H9 (cell line): ENCODE results near the gene CRISPLD2. TPM values are rescaled to one million over a fixed set of nuclear protein-coding genes. Genes with fewer than 3 reads are reported as not detected.

Experiments used
- DNase-seq: peaks from one replicate; pipeline ENCODE4 v3.0.0-alpha.2; 2017
- H2AFZ ChIP-seq: one replicate; pipeline ENCODE4 v1.6.1; 2013; ENCODE audit warnings: mild to moderate bottlenecking, low read length, control low read depth, moderate library complexity
- H2AK5ac ChIP-seq: 2 replicates; pipeline ENCODE4 v1.6.1; 2013; ENCODE audit warnings: low read length, control low read depth, mixed read lengths; ENCODE audit not compliant: insufficient read length
- H2BK120ac ChIP-seq: one replicate; pipeline ENCODE4 v1.6.1; 2013; ENCODE audit warnings: low read depth, mild to moderate bottlenecking, low read length, control low read depth, inconsistent platforms; ENCODE audit not compliant: poor library complexity, severe bottlenecking
- H2BK12ac ChIP-seq: 2 replicates; pipeline ENCODE4 v1.6.1; 2013; ENCODE audit warnings: low read length, control low read depth, mixed read lengths, low read depth; ENCODE audit not compliant: insufficient read length
- H2BK15ac ChIP-seq: 2 replicates; pipeline ENCODE4 v1.6.1; 2013; ENCODE audit warnings: low read depth, low read length, control low read depth
- H2BK20ac ChIP-seq: one replicate; pipeline ENCODE4 v1.6.1; 2013; ENCODE audit warnings: low read depth, mild to moderate bottlenecking, low read length, control low read depth, inconsistent platforms; ENCODE audit not compliant: poor library complexity, severe bottlenecking
- H2BK5ac ChIP-seq: 2 replicates; pipeline ENCODE4 v1.6.1; 2013; ENCODE audit warnings: low read length, control low read depth, mixed read lengths; ENCODE audit not compliant: insufficient read length
- H3K14ac ChIP-seq: 2 replicates; pipeline ENCODE4 v1.6.1; 2013; ENCODE audit warnings: low read length, control low read depth; ENCODE audit not compliant: insufficient read depth
- H3K18ac ChIP-seq: 2 replicates; pipeline ENCODE4 v1.6.1; 2013; ENCODE audit warnings: low read depth, mild to moderate bottlenecking, mixed read lengths, low read length, control low read depth; ENCODE audit not compliant: insufficient read length
- H3K23ac ChIP-seq: 2 replicates; pipeline ENCODE4 v1.6.1; 2013; ENCODE audit warnings: low read length, control low read depth, mixed read lengths, low read depth; ENCODE audit not compliant: insufficient read length
- H3K23me2 ChIP-seq: 2 replicates; pipeline ENCODE4 v1.6.1; 2013; ENCODE audit warnings: low read depth, mild to moderate bottlenecking, mixed read lengths, low read length, control low read depth; ENCODE audit not compliant: insufficient read length, poor library complexity, severe bottlenecking
- H3K27ac ChIP-seq: 2 replicates; pipeline ENCODE4 v1.5.1; 2013; ENCODE audit warnings: low read length, control low read depth, mixed read lengths, low read depth; ENCODE audit not compliant: insufficient read length
- H3K27me3 ChIP-seq: 2 replicates; pipeline ENCODE4 v1.6.1; 2013; ENCODE audit warnings: low read length, control low read depth, inconsistent platforms; ENCODE audit not compliant: insufficient read depth
- H3K4ac ChIP-seq: 2 replicates; pipeline ENCODE4 v1.6.1; 2013; ENCODE audit warnings: low read depth, mild to moderate bottlenecking, control low read depth, inconsistent platforms, low read length, moderate library complexity
- H3K4me1 ChIP-seq: 2 replicates; pipeline ENCODE4 v1.6.1; 2013; ENCODE audit warnings: low read length, control low read depth, inconsistent platforms; ENCODE audit not compliant: insufficient read depth
- H3K4me2 ChIP-seq: 2 replicates; pipeline ENCODE4 v1.6.1; 2013; ENCODE audit warnings: low read length, control low read depth, mixed read lengths; ENCODE audit not compliant: insufficient read length, insufficient read depth
- H3K56ac ChIP-seq: 2 replicates; pipeline ENCODE4 v1.6.1; 2013; ENCODE audit warnings: low read depth, mild to moderate bottlenecking, mixed read lengths, low read length, control low read depth; ENCODE audit not compliant: insufficient read length
- H3K79me1 ChIP-seq: 2 replicates; pipeline ENCODE4 v1.6.1; 2013; ENCODE audit warnings: low read depth, mild to moderate bottlenecking, moderate library complexity, low read length, control low read depth, inconsistent platforms; ENCODE audit not compliant: insufficient read depth, poor library complexity, severe bottlenecking
- H3K79me2 ChIP-seq: 2 replicates; pipeline ENCODE4 v1.6.1; 2013; ENCODE audit warnings: low read length, control low read depth, inconsistent platforms; ENCODE audit not compliant: insufficient read depth
- H3K9ac ChIP-seq: 2 replicates; pipeline ENCODE4 v1.6.1; 2013; ENCODE audit warnings: low read length, control low read depth, mixed read lengths; ENCODE audit not compliant: insufficient read length; ENCODE audit errors: extremely low read depth
- H3K9me3 ChIP-seq: one replicate; pipeline ENCODE4 v1.6.1; 2013; ENCODE audit warnings: low read depth, low read length, inconsistent platforms; ENCODE audit not compliant: control insufficient read depth
- H3T11ph ChIP-seq: one replicate; pipeline ENCODE4 v1.6.1; 2013; ENCODE audit warnings: mild to moderate bottlenecking, low read length, control low read depth, inconsistent platforms
- H4K20me1 ChIP-seq: one replicate; pipeline ENCODE4 v1.6.1; 2013; ENCODE audit not compliant: control insufficient read depth, insufficient read length, insufficient read depth
- H4K5ac ChIP-seq: 2 replicates; pipeline ENCODE4 v1.6.1; 2013; ENCODE audit warnings: low read depth, mild to moderate bottlenecking, mixed read lengths, low read length, control low read depth; ENCODE audit not compliant: insufficient read length
- H4K8ac ChIP-seq: replicated peaks from 2 replicates; pipeline ENCODE4 v1.6.1; 2013; ENCODE audit warnings: low read length, control low read depth, mixed read lengths, low read depth; ENCODE audit not compliant: insufficient read length
- H4K91ac ChIP-seq: 2 replicates; pipeline ENCODE4 v1.6.1; 2013; ENCODE audit warnings: low read depth, mild to moderate bottlenecking, moderate library complexity, mixed read lengths, low read length, control low read depth; ENCODE audit not compliant: insufficient read length
- H3K27ac Mint-ChIP-seq, 3 experiments: 2 replicates in 2 of 3; 3 replicates in 1 of 3; pipeline ENCODE4 v1.8.0; 2020 to 2021; ENCODE audit warnings: mixed read lengths in 3 of 3, mild to moderate bottlenecking in 1 of 3, moderate library complexity in 1 of 3
- H3K27me3 Mint-ChIP-seq: 2 replicates; pipeline ENCODE4 v1.8.0; 2021; ENCODE audit warnings: low read depth, mild to moderate bottlenecking, moderate library complexity, mixed read lengths
- H3K36me3 Mint-ChIP-seq, 3 experiments: 2 replicates in 2 of 3; 3 replicates in 1 of 3; pipeline ENCODE4 v1.8.0; 2020 to 2021; ENCODE audit warnings: low read depth in 3 of 3, mixed read lengths in 3 of 3; ENCODE audit not compliant: insufficient read depth in 1 of 3
- H3K4me1 Mint-ChIP-seq, 2 experiments: 2 replicates each; pipeline ENCODE4 v1.8.0; 2020; ENCODE audit warnings: mixed read lengths in 2 of 2
- H3K4me3 Mint-ChIP-seq, 2 experiments: 2 replicates in 1 of 2; 3 replicates in 1 of 2; pipeline ENCODE4 v1.8.0; 2020 to 2021; ENCODE audit warnings: mild to moderate bottlenecking in 2 of 2, mixed read lengths in 2 of 2, moderate library complexity in 1 of 2
- H3K9me3 Mint-ChIP-seq, 2 experiments: 2 replicates in 1 of 2; 3 replicates in 1 of 2; pipeline ENCODE4 v1.8.0; 2020; ENCODE audit warnings: mild to moderate bottlenecking in 2 of 2, mixed read lengths in 2 of 2, moderate library complexity in 1 of 2
- CTCF ChIP-seq: fragments of 200-600 bp; sonication (generic); conservative IDR thresholded peaks from 3 replicates; pipeline ENCODE4 v1.8.0; 2021; ENCODE audit warnings: antibody characterized with exemption, mild to moderate bottlenecking
- WGBS: extraction: QIAGEN DNeasy Blood & Tissue Kit; methylation state at CpG from one replicate; pipeline ENCODE4 v1.1.7; 2013; ENCODE audit warnings: missing lambda C conversion rate, low lambda C conversion rate, mixed read lengths; ENCODE audit not compliant: insufficient read length; ENCODE audit errors: extremely low coverage; 5-methylcytosine and 5-hydroxymethylcytosine counted together
- total RNA-seq: library from RNA; stranded (reverse); gene quantifications from 2 replicates; pipeline ENCODE4 v1.2.1, GENCODE V29; 2021

Gene CRISPLD2
- total RNA-seq, 1 experiment from 2014 or later = 2.3 TPM

GRCh38 chr16:84924331-84925091 lies 104.7 kb downstream of the CRISPLD2 start:
- Histone ChIP-seq H3K4me2 (no peak overlapping the region), H3K56ac (no peak overlapping the region), H4K20me1 (no peaks in the 10 kb centered on the region), H2BK20ac (no peak overlapping the region), H2AK5ac (no peak overlapping the region), H4K8ac (no peak overlapping the region), H2BK120ac (no peak overlapping the region), H2BK15ac (no peak overlapping the region), H3K27ac (no peak overlapping the region), H3K79me1 (no peaks in the 10 kb centered on the region), H3K23me2 (no peaks in the 10 kb centered on the region), H3T11ph (no peak overlapping the region), H3K9me3 (no peaks in the 10 kb centered on the region), H2AFZ (no peak overlapping the region), H3K9ac (no peak overlapping the region), H3K79me2 (no peaks in the 10 kb centered on the region), H3K4ac (no peak overlapping the region), H4K5ac (no peak overlapping the region), H4K91ac (no peak overlapping the region), H3K18ac (no peak overlapping the region), H2BK12ac (no peak overlapping the region), H3K4me1 (no peaks in the 10 kb centered on the region; the same call in 1 of the 2 replicates), H3K23ac (no peak overlapping the region), H3K27me3 (no peaks in the 10 kb centered on the region), H3K14ac (no peak overlapping the region; the same call in 1 of the 2 replicates), H2BK5ac (no peak overlapping the region)
- WGBS = no CpG with 5 or more reads among the region's 23 CpGs
- H3K4me1 Mint-ChIP-seq = peaks cover 2 to 21% of the 10 kb centered on the region in 2 experiments; a peak in 2 of 4 replicates
- no peak for DNase-seq
- peaks cover 2% of the 10 kb centered on the region; the same call in 1 of the 2 replicates for H3K27me3 Mint-ChIP-seq
- no peaks in the 10 kb centered on the region for H3K36me3 Mint-ChIP-seq
- no peak overlapping the region; a peak in 2 of 7 replicates for H3K27ac Mint-ChIP-seq
- no peaks in the 10 kb centered on the region for H3K9me3 Mint-ChIP-seq
- no peak for TF ChIP-seq CTCF
- no peak overlapping the region for H3K4me3 Mint-ChIP-seq
